Ovary (tissue), 9 donors: ENCODE measurements around the gene PIBF1. TPM values are rescaled to one million over a fixed set of nuclear protein-coding genes. Genes with fewer than 3 reads are reported as not detected.
"Not testable (repeated sequence)": the region's sequence is repeated elsewhere in the genome, so short reads cannot be mapped to it uniquely, and the experiment has no call there.

ENCODE experiments used
- DNase-seq, 5 donors: peaks; one replicate each; pipeline ENCODE4 v3.0.0-alpha.2; 2019 to 2020
- H3K27ac ChIP-seq, 2 donors: fragments of 200-600 bp; one replicate each; pipeline versions ENCODE4 v1.5.1 to v1.8.0; 2019 to 2022
- H3K27me3 ChIP-seq: fragments of 200-600 bp; one replicate; pipeline ENCODE4 v1.8.0; 2022
- H3K36me3 ChIP-seq: fragments of 200-600 bp; sonication (generic); one replicate; pipeline ENCODE4 v1.5.1; 2019
- H3K4me1 ChIP-seq: one replicate; pipeline ENCODE4 v1.8.1; 2013; ENCODE audit warnings: mild to moderate bottlenecking, moderate library complexity; ENCODE audit not compliant: insufficient read depth
- H3K4me3 ChIP-seq: fragments of 200-600 bp; sonication (generic); one replicate; pipeline ENCODE4 v1.5.1; 2017
- H3K9me3 ChIP-seq, 2 donors: fragments of 200-600 bp in 1 of 2; sonication (generic) in 1 of 2; one replicate each; pipeline versions ENCODE4 v1.5.1 to v1.8.1; 2013 to 2019; ENCODE audit warnings: mild to moderate bottlenecking in 1 of 2, moderate library complexity in 1 of 2
- CTCF ChIP-seq, 3 donors: fragments of 450-650 bp in 2 of 3; fragments of 200-600 bp in 1 of 3; IDR thresholded peaks; one replicate each; pipeline versions ENCODE4 v1.5.1 to v1.8.0; 2016 to 2022; ENCODE audit warnings: antibody characterized with exemption in 3 of 3, mild to moderate bottlenecking in 1 of 3
- EP300 ChIP-seq: sonication (generic); formaldehyde crosslinking; IDR thresholded peaks from one replicate; pipeline ENCODE4 v1.6.1; 2017; ENCODE audit warnings: antibody characterized with exemption
- POLR2A ChIP-seq: fragments of 450-650 bp; IDR thresholded peaks from one replicate; pipeline ENCODE4 v1.6.1; 2017; ENCODE audit warnings: antibody characterized with exemption, mild to moderate bottlenecking, moderate library complexity
- WGBS, 3 donors: extraction: QIAGEN DNeasy Blood & Tissue Kit in 1 of 3; methylation state at CpG; one replicate each; pipeline versions ENCODE4 v1.1.5 to v1.1.7; 2013 to 2017; 5-methylcytosine and 5-hydroxymethylcytosine counted together
- intact Hi-C, 4 donors: fragments of 100-400 bp; cut with DNase I; formaldehyde crosslinking; loops; one replicate each; pipeline versions ENCODE4 v1.11.0 to v1.15.1; 2022 to 2023
- polyA plus RNA-seq, 2 donors: library from polyadenylated mRNA; stranded (reverse); fragments of 200-250 nt in 1 of 2; fragments of 350-450 nt in 1 of 2; fragmentation: Illumina TruSeq in 1 of 2; extraction: RNeasy Lipid Tissue Mini Kit (QIAGEN cat#74804) in 1 of 2; gene quantifications; one replicate each; pipeline ENCODE4 v1.2.3, GENCODE V29; 2013 to 2014
- total RNA-seq, 7 donors: library from RNA; depleted of rRNA in 2 of 7; stranded (reverse); fragments of >200 nt in 2 of 7; fragmentation: NEBNext Ultra II Directional in 3 of 7; extraction: Animal tissue kit (Norgen Biotek cat#: 25700) in 3 of 7; gene quantifications; one replicate each; pipeline versions ENCODE4 v1.1.0 to v1.2.4, GENCODE V29; 2016 to 2023
- donor health status: DM: no; HTN: no; CAD: no; lungs with moderate emphysema.
- donor health status: DM: no; HTN: no; CAD: no.
- donor health status: Bipolar disorder and iron deficiency.
- donor health status: DM: yes; HTN: yes; CAD: no.
- donor health status: DM: no; HTN: no; CAD: no.
- donor health status: DM: yes; HTN: yes; CAD: no.

The PIBF1 gene
- total and polyA plus RNA-seq, 9 donors: 9.8 to 45.7 (median 22.0) TPM

DNA sequence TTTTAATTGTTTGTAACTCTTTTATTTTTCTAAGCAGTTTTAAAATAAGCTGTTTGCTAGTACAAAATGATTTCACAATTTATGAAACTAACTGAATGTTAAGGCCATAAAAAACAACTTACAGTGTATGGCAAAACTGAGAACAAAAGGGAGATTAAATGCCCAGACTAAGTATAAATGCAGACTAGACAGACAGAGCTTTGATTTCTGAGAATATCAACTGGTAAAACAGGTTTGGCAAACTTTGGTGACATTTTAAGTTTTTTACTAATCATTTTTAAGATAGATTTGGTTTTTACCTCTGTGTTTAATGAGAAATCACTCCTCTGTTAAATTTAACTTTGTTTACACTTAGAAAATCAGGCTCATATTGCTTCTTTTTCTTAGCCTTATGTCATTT lies 149.4 kb downstream of the PIBF1 start:
- H3K27me3 ChIP-seq: no peaks in the 10 kb centered on the region
- no peaks in the 10 kb centered on the region for H3K36me3 ChIP-seq
- intact Hi-C loops: no loop called here
- TF ChIP-seq EP300: no peak
- no peak for TF ChIP-seq CTCF (IDR thresholded peaks at IDR 0.05)
- TF ChIP-seq POLR2A: no peak
- DNase-seq: no peak
- H3K9me3 ChIP-seq: no peaks in the 10 kb centered on the region
- no peak overlapping the region for H3K4me3 ChIP-seq
- H3K27ac ChIP-seq: no peak overlapping the region
- peaks cover 2% of the 10 kb centered on the region for H3K4me1 ChIP-seq

- Histone ChIP-seq H3K4me1 (peaks cover 2% of the 10 kb centered on the region), H3K27me3 (no peaks in the 10 kb centered on the region), H3K27ac (no peak overlapping the region), H3K9me3 (no peaks in the 10 kb centered on the region), H3K4me3 (no peak overlapping the region), H3K36me3 (no peaks in the 10 kb centered on the region)
- 82 to 95% (median 93%) methylated on average over 1 of the region's 1 CpG for WGBS, 3 donors
- intact Hi-C loops: no loop called here
- TF ChIP-seq CTCF (IDR thresholded peaks at IDR 0.05) (no peak), POLR2A (no peak), EP300 (no peak)
- DNase-seq: no peak
Measured at GRCh38 chr13:72932250-72932649, 150.3 kb downstream of the PIBF1 start.

DNA sequence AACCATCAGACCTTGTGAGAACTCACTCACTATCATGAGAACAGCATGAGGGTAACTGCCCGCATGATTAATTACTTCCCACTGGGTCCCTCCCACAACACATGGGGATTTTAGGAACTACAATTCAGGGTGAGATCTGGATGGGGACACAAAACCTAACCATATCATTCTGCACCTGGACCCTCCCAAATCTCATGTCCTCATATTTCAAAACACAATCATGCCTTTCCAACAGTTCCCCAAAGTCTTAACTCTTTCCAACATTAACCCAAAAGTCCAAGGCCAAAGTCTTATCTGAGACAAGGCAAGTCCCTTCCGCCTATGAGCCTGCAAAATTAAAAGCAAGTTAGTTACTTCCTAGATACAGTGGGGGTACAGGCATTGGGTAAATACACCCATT lies 164.3 kb downstream of the PIBF1 start:
- intact Hi-C loops, H3K4me3 ChIP-seq: not testable (repeated sequence)
- WGBS, 3 donors: 94 to 100% (median 97%) methylated on average over 2 of the region's 2 CpGs

DNA sequence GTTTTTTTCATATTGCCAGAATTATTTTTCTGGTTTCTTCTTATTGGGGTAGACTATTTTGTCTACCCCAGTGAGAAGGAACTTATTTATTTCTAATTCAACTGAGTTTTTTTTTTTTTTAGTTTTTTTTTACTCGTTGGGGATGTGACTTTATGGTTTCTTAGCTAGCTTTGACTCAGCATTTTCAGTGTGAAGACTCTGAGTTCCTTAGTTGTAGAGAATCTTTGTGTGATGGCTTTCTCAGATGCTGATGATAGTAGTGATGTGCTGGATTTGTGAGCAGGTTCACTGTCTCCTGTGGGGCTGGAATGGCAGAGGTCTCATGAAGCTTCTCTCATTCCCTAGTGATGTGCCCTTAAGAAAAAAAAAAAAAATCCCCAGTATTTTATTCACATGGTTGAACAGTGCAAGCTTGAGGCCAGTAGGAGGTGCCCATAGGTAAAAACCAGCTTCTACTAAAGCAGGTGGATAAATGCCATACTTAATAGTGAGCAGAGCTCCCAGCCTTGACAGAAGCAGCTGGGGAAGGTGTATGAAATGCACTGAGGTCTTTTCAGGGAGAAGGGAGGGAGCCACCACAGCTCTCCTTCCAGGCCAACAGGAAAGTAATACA lies 170.7 kb downstream of the PIBF1 start:
- Histone ChIP-seq H3K27ac (no peak overlapping the region), H3K4me1 (no peaks in the 10 kb centered on the region), H3K9me3 (no peaks in the 10 kb centered on the region), H3K36me3 (no peaks in the 10 kb centered on the region), H3K27me3 (no peaks in the 10 kb centered on the region), H3K4me3 (no peak overlapping the region)
- no peak for TF ChIP-seq CTCF (IDR thresholded peaks at IDR 0.05)
- no peak for TF ChIP-seq POLR2A
- no peak for TF ChIP-seq EP300
- no peak for DNase-seq
- WGBS, 3 donors: 91 to 94% (median 93%) methylated on average over 1 of the region's 1 CpG
- intact Hi-C loops: no loop called here

More for the DNA sequence above, 164.3 kb downstream of the PIBF1 start:
- H3K4me1 ChIP-seq, H3K36me3 ChIP-seq, H3K9me3 ChIP-seq, H3K27ac ChIP-seq, H3K27me3 ChIP-seq, DNase-seq: not testable (repeated sequence)

DNA sequence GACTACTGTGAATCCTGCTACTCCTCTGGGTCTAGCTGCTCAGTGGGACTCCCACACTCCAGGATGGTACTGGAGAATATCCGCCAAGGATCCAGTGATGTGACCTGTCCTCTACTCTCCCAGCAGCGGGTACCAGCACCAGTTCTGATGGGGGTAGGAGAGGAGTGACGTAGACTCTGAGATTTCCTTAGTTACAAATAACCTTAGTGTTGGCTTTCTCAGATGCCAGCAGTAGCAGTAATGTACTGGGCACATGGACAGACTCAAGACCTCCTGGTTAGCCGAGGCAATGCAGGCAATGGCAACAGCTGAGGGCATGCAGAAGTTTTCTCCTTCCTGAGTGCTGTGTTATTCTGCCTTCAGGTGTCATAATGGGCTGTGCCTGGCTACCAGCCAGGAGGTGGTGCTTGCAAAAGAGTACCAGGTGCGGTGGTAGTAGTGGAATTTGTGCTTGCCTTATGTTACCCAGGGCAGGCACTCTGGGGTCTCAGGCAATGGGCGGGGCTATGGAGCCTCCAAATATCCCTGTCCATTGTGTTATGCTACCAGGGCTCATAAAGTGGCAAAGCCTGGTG lies 171.5 kb downstream of the PIBF1 start:
- no peak overlapping the region for H3K27ac ChIP-seq
- no peaks in the 10 kb centered on the region for H3K36me3 ChIP-seq
- WGBS, 3 donors: 88 to 97% (median 96%) methylated on average over 6 of the region's 6 CpGs
- DNase-seq: no peak
- no peaks in the 10 kb centered on the region for H3K4me1 ChIP-seq
- H3K9me3 ChIP-seq: no peaks in the 10 kb centered on the region
- intact Hi-C loops: no loop called here
- no peaks in the 10 kb centered on the region for H3K27me3 ChIP-seq
- no peak for TF ChIP-seq CTCF (IDR thresholded peaks at IDR 0.05)
- TF ChIP-seq EP300: no peak
- no peak for TF ChIP-seq POLR2A
- no peak overlapping the region for H3K4me3 ChIP-seq
